Coronary artery (tissue), 2 donors: ENCODE data around the gene SMC5.
"Not testable (repeated sequence)": the region's sequence is repeated elsewhere in the genome, so short reads cannot be mapped to it uniquely, and the experiment has no call there.

ENCODE experiments used
- DNase-seq: peaks from one replicate; pipeline ENCODE4 v3.0.0-alpha.2; 2017; ENCODE audit warnings: low spot score
- H3K27ac ChIP-seq, 2 donors: fragments of 200-600 bp; sonication (generic); one replicate each; pipeline ENCODE4 v1.5.1; 2016 to 2019
- H3K4me3 ChIP-seq: fragments of 200-600 bp; sonication (generic); 2 replicates; pipeline ENCODE4 v1.5.1; 2016; ENCODE audit warnings: mild to moderate bottlenecking, moderate library complexity
- TF ChIP-seq, protein P1 (sequence below): fragments of 200-600 bp; sonication (generic); IDR thresholded peaks from one replicate; pipeline ENCODE4 v1.5.1; 2019; ENCODE audit warnings: antibody characterized with exemption

SMC5 gene

DNA sequence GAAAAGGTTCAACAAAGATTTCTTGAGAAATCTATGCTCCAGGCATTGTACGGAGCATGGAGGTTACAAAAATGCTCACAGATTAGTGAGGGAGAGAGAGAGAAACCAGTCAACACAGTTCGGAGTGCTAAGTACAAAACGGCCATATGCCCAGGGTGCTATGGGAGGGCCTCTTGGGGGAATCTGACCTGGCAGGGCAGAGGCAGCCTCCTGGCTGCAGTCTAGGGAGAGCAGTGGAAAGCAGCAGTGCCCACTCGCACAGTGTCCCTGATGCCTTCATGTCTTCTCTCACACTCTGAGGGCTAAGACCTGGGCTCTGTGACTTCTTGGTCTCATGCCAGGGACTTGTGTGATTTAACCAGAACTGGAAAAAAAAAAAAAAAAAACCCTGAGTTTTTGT lies 29.8 kb upstream of the SMC5 start:
- Histone ChIP-seq H3K4me3 (no peak overlapping the region), H3K27ac (peak overlapping the region in 1 of 2 donors; percentile 23)
- no peak for DNase-seq
- TF ChIP-seq, protein P1, sequence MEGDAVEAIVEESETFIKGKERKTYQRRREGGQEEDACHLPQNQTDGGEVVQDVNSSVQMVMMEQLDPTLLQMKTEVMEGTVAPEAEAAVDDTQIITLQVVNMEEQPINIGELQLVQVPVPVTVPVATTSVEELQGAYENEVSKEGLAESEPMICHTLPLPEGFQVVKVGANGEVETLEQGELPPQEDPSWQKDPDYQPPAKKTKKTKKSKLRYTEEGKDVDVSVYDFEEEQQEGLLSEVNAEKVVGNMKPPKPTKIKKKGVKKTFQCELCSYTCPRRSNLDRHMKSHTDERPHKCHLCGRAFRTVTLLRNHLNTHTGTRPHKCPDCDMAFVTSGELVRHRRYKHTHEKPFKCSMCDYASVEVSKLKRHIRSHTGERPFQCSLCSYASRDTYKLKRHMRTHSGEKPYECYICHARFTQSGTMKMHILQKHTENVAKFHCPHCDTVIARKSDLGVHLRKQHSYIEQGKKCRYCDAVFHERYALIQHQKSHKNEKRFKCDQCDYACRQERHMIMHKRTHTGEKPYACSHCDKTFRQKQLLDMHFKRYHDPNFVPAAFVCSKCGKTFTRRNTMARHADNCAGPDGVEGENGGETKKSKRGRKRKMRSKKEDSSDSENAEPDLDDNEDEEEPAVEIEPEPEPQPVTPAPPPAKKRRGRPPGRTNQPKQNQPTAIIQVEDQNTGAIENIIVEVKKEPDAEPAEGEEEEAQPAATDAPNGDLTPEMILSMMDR: no peak

DNA sequence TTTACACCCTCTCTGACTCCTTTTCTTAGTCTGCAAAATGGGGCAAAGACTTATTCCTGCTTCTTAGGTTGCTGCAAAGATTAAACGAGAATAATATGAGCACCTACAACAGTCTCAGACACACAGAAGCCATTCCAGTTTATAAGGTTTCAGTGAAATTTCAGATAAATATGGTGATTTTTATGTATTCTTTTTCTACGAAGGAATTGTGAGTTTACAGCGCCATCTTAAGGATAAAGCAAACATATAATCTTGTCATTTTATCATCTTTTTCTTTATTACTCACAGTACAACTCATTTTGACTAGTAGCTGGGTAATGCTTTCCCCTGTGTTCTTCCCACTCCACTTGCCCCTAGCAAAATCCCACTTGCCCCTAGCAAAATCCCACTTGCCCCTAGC lies 29.2 kb upstream of the SMC5 start:
- H3K27ac ChIP-seq: no peak overlapping the region
- DNase-seq: no peak
- TF ChIP-seq, protein P1: peak; percentile 20
- no peak overlapping the region for H3K4me3 ChIP-seq

DNA sequence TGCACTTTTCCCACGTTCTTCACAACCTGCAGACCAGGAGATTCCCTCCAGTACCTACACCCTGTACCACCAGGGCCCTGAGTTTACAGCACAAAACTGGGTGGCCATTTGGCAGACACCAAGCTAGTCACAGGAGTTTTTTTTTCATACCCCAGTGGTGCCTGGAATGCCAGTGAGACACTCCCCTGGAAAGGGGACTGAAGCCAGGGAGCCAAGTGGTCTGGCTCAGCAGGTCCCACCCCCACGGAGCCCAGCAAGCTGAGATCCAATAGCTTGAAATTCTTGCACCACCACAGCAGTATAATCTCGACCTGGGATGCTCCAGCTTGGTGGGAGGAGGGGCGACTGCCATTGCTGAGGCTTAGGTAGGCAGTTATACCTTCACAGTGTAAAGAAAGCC lies 26.3 kb upstream of the SMC5 start:
- DNase-seq: no peak
- Histone ChIP-seq H3K27ac (no peak overlapping the region), H3K4me3 (no peak overlapping the region)
- TF ChIP-seq, protein P1: no peak

DNA sequence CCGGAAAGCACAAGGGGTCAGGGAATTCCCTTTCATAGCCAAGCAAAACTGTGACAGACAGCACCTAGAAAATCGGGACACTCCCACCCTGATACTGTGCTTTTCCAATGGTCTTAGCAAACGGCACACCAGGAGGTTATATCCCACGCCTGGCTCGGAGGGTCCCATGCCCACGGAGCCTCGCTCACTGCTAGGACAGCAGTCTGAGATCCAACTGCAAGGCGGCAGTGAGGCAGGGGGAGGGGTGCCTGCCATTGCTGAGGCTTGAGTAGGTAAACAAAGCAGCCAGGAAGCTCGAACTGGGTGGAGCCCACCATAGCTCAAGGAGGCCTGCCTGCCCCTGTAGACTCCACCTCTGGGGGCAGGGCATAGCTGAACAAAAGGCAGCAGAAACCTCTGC lies 24.6 kb upstream of the SMC5 start:
- DNase-seq, H3K27ac ChIP-seq, H3K4me3 ChIP-seq: not testable (repeated sequence)

DNA sequence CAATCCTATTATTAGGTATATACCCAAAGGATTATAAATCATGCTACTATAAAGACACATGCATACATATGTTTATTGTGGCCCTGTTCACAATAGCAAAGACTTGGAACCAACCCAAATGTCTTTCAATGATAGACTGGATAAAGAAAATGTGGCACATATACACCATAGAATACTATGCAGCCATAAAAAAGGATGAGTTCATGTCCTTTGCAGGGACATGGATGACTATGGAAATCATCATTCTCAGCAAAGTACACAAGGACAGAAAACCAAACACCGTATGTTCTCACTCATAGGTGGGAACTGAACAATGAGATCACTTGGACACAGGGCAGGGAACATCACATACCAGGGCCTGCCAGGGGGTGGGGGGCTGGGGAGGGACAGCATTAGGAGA lies 12.8 kb upstream of the SMC5 start:
- DNase-seq, H3K27ac ChIP-seq, H3K4me3 ChIP-seq: not testable (repeated sequence)

DNA sequence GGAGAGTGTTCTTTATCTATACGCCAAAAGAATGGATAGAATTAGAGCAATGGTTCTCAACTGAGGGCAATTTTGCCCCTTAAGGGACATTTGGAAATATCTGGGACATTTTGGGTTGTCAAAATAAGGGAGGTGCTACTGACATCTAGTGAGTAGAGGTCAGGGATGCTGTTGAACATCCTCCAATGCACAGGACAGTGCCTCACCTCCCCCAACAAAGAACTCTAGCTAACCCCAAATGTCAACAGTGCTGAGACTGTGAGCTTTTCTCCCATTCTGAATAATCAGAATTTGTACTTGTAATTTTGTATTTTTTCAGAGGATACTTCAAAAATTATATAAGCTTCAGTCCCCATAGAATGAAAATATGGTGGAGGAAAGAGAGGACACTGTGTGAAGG lies 8.6 kb upstream of the SMC5 start:
- Histone ChIP-seq H3K4me3 (no peak overlapping the region), H3K27ac (no peak overlapping the region)
- no peak for DNase-seq
- TF ChIP-seq, protein P1: no peak

DNA sequence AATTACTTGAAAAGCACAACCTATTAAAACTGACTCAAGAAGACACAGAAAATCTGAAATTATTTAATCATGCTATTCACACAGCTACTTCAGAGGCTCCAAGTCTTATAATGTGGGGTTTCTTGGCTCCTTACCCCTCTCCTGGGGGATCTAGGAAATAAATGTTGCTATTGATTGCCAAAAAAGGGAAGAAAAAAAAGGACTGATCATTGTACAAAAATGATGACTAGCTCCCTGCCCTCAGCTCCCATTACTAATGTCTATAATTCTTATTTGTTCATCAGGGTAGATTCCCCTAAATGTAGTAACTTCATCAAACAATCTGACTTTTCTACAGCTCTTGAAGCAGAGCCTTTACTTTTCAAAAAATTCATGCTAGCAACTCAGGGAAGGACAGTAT lies 3.3 kb upstream of the SMC5 start:
- H3K27ac ChIP-seq: no peak overlapping the region
- peak overlapping the region; percentile 40 for H3K4me3 ChIP-seq
- TF ChIP-seq, protein P1: no peak
- DNase-seq: no peak

DNA sequence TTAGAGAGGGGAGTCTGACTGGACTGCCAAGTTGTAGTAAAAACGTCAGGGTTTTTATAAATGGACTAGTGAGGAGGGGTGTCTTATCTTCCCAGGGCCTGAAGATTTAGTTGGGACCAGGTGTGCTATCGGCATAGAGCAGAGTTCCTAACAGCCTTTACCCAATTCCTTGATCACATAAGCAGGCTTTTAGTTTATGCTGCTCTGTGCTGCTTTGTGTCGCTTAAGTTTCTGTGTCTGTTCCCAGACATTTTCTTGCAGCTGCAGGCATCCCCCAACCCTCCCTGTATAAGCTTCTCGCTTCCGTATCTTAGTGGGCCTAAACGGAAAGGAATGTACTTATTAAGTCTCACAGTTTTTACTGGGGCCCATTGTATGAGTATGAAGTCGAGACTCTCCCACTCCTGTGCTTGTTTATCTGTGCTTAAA lies 2.6 kb upstream of the SMC5 start:
- H3K27ac ChIP-seq: no peak overlapping the region
- H3K4me3 ChIP-seq: peak overlapping the region; percentile 40

More for the DNA sequence above, 2.6 kb upstream of the SMC5 start:
- DNase-seq: no peak
- TF ChIP-seq, protein P1: no peak
